GM12874 (cell line): Measurements from ENCODE around the gene POM121C.
"Not testable (repeated sequence)": the region's sequence is repeated elsewhere in the genome, so short reads cannot be mapped to it uniquely, and the experiment has no call there.

Experiments
- TF ChIP-seq, protein P1 (sequence below): IDR thresholded peaks from 2 replicates; pipeline ENCODE4 v1.5.1; 2011; ENCODE audit warnings: low read depth, mild to moderate bottlenecking, control low read depth, low read length, moderate library complexity; ENCODE audit not compliant: insufficient read depth

POM121C gene

DNA sequence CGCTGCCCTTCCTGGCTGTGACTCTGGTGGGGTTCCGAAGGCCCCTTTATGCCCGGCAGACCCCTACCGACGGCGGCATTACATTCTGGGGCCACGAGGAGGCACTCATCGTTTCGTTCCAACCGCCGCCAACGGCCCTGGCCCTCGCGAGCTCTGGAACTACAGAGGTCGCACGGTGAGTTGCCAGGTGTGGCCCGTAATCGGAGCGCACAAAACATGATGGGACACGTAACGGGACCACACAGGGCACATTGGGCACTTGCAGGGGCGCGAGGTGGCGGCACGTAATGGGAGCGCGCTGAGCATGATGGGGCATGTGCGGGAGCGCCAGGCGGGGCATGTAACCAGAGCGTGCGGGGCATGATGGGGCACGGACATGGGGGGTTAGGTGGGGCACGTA lies 90.8 kb downstream of the POM121C start, which contains the start of gene TRIM73:
TRIM73 (plus strand) TSS at position 301 of the 400 bp plus-strand sequence. CDS start 3,305 bp downstream, outside the sequence.
- TF ChIP-seq, protein P1, sequence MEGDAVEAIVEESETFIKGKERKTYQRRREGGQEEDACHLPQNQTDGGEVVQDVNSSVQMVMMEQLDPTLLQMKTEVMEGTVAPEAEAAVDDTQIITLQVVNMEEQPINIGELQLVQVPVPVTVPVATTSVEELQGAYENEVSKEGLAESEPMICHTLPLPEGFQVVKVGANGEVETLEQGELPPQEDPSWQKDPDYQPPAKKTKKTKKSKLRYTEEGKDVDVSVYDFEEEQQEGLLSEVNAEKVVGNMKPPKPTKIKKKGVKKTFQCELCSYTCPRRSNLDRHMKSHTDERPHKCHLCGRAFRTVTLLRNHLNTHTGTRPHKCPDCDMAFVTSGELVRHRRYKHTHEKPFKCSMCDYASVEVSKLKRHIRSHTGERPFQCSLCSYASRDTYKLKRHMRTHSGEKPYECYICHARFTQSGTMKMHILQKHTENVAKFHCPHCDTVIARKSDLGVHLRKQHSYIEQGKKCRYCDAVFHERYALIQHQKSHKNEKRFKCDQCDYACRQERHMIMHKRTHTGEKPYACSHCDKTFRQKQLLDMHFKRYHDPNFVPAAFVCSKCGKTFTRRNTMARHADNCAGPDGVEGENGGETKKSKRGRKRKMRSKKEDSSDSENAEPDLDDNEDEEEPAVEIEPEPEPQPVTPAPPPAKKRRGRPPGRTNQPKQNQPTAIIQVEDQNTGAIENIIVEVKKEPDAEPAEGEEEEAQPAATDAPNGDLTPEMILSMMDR, result not testable (repeated sequence)
